Measurements from ENCODE around the gene PKD1L1. TPM values are rescaled to one million over a fixed set of nuclear protein-coding genes. Genes with fewer than 3 reads are reported as not detected.

The PKD1L1 gene
- total RNA-seq, 1 experiment from 2014 or later, result 0.02 TPM

DNA sequence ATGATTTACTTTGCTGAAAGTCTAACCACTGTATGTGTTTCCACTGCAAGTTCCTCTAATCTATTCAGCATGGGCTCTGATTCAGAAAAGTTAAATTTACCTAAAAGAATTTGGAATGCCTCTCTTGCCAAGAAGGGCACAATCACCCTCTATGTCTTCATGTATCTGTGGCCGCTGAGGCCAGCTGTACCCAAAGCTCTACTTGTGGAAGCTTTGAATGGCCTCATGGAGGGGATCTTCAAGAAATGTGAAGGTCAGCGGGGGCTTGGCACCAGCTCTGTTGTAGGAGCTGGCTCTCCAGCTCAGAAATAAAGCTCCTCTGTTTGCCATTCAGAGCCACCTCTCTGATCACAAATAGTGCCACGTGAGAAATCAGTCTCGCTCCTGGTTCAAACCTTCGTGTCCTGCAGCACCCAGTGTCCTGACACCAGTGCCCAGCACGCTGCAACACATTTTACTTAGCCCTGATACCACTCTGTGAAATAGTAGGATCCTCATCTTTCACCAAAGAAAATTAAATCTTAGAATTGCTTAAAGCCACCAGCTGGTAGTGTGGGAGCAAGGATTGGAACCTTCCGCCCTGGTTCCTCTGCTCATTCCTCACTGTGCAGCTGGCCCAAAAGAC lies 61.1 kb downstream of the PKD1L1 start:
- Histone ChIP-seq H3K27ac (no peak overlapping the region), H3K4me3 (no peak overlapping the region), H3K9me3 (replicated peaks) (no peaks in the 10 kb centered on the region), H3K36me3 (no peaks in the 10 kb centered on the region), H3K27me3 (no peaks in the 10 kb centered on the region), H3K4me1 (peaks cover 12% of the 10 kb centered on the region; the same call in 1 of the 2 replicates)
- no peak for DNase-seq

- Histone ChIP-seq H3K27me3 (no peaks in the 10 kb centered on the region), H3K36me3 (no peaks in the 10 kb centered on the region), H3K4me3 (no peak overlapping the region), H3K9me3 (replicated peaks) (no peaks in the 10 kb centered on the region), H3K27ac (no peak overlapping the region), H3K4me1 (peaks cover 12% of the 10 kb centered on the region; the same call in 1 of the 2 replicates)
- peak in 1 of 2 experiments; percentile 26 for DNase-seq
Observed at GRCh38 chr7:47885987-47886811, 62.1 kb downstream of the PKD1L1 start.

- Histone ChIP-seq H3K4me1 (peaks cover 12% of the 10 kb centered on the region; the same call in 1 of the 2 replicates), H3K27ac (no peak overlapping the region), H3K27me3 (no peaks in the 10 kb centered on the region), H3K9me3 (replicated peaks) (no peaks in the 10 kb centered on the region), H3K4me3 (no peak overlapping the region), H3K36me3 (no peaks in the 10 kb centered on the region)
- DNase-seq, result no peak
Observed at GRCh38 chr7:47885309-47885986, 62.8 kb downstream of the PKD1L1 start.

- peak in 1 of 2 experiments; percentile 47 for DNase-seq
- no peak overlapping the region for H3K4me3 ChIP-seq
- no peaks in the 10 kb centered on the region for H3K27me3 ChIP-seq
- H3K27ac ChIP-seq, result no peak overlapping the region
- H3K4me1 ChIP-seq, result peaks cover 12% of the 10 kb centered on the region; the same call in 1 of the 2 replicates
- no peaks in the 10 kb centered on the region for H3K9me3 ChIP-seq (replicated peaks)
- H3K36me3 ChIP-seq, result no peaks in the 10 kb centered on the region
Observed at GRCh38 chr7:47884675-47885074, 63.6 kb downstream of the PKD1L1 start.

- no peaks in the 10 kb centered on the region for H3K27me3 ChIP-seq
Observed at GRCh38 chr7:47882635-47883034, 65.6 kb downstream of the PKD1L1 start.

DNA sequence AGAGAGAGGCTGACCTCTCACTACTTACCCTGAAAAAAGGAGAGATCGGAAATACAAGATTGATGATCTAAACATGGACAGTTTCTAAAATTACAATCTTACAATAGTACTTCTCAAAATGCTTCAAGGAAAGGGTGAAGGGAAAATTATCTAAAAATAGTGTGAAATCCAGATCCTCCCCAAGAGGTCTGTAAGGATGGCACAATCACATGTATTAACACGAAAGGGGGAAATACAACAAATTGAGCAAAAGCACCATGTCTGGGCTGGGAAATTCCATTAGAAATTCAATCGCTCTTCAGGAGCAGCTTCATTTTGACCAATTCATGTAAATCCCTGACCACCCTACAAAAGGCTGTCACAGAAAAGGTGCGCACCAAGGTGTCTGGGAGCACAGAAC lies 67.0 kb downstream of the PKD1L1 start:
- Histone ChIP-seq H3K4me3 (no peak overlapping the region), H3K9me3 (replicated peaks) (no peaks in the 10 kb centered on the region), H3K4me1 (peaks cover 7% of the 10 kb centered on the region; the same call in 1 of the 2 replicates), H3K36me3 (no peaks in the 10 kb centered on the region), H3K27ac (no peak overlapping the region), H3K27me3 (no peaks in the 10 kb centered on the region)
- no peak for DNase-seq

More at GRCh38 chr7:47882635-47883034, 65.6 kb downstream of the PKD1L1 start:
- H3K4me3 ChIP-seq, result no peak overlapping the region
- no peaks in the 10 kb centered on the region for H3K36me3 ChIP-seq
- no peak overlapping the region for H3K27ac ChIP-seq
- H3K9me3 ChIP-seq (replicated peaks), result no peaks in the 10 kb centered on the region
- DNase-seq, result no peak
- peaks cover 7% of the 10 kb centered on the region; the same call in 1 of the 2 replicates for H3K4me1 ChIP-seq

GRCh38 chr7:47878662-47879061 lies 69.6 kb downstream of the PKD1L1 start:
- DNase-seq, result no peak
- H3K36me3 ChIP-seq, result no peaks in the 10 kb centered on the region
- H3K9me3 ChIP-seq (replicated peaks), result no peaks in the 10 kb centered on the region
- H3K27ac ChIP-seq, result no peak overlapping the region
- no peak overlapping the region for H3K4me3 ChIP-seq
- no peaks in the 10 kb centered on the region for H3K27me3 ChIP-seq
- no peaks in the 10 kb centered on the region for H3K4me1 ChIP-seq

DNA sequence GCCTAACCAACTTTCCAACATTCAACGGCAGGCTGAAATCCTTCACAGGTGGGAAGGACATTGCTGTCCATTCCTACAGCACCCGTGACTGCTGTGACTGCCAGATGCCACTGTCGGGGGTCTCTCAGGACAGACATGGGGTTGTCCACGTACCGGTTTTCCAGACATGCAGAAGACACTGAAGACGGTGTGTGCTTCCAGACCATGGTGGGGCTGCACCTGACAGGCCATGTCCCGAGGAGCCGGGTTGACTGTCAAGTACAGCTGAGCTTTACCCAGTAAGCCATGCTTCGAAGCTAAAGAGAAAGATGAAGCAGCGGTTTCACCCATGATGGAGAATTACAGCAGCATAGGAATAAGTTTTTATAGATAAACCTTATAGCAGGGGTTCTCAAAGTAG lies 70.9 kb downstream of the PKD1L1 start:
- Histone ChIP-seq H3K4me1 (no peaks in the 10 kb centered on the region), H3K27me3 (no peaks in the 10 kb centered on the region), H3K9me3 (replicated peaks) (no peaks in the 10 kb centered on the region), H3K36me3 (no peaks in the 10 kb centered on the region), H3K4me3 (no peak overlapping the region), H3K27ac (no peak overlapping the region)
- DNase-seq, result no peak

GRCh38 chr7:47875998-47876744 lies 72.1 kb downstream of the PKD1L1 start:
- no peaks in the 10 kb centered on the region for H3K4me1 ChIP-seq
- H3K36me3 ChIP-seq, result no peaks in the 10 kb centered on the region
- DNase-seq, result no peak
- no peaks in the 10 kb centered on the region for H3K9me3 ChIP-seq (replicated peaks)
- H3K27ac ChIP-seq, result no peak overlapping the region
- no peaks in the 10 kb centered on the region for H3K27me3 ChIP-seq
- H3K4me3 ChIP-seq, result no peak overlapping the region

DNA sequence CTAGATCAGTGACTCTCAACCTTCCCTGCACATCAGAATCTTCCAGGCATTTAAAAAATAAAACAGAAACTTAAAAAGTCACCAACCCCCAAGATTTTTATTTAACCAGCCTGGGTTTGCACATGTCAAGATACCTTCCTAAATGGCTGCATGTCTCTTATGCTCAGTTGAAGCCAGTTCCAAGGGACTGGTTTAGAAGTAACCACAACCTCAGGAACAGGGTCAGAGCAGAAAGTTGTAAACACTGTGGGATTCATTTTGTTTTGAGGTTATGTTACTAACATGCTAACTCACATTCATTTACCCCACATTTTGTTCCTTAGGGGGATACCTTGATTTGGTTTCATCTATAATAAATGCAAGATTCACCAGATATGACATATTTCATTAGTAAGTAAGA lies 72.9 kb downstream of the PKD1L1 start:
- Histone ChIP-seq H3K4me3 (no peak overlapping the region), H3K4me1 (no peaks in the 10 kb centered on the region), H3K27me3 (no peaks in the 10 kb centered on the region), H3K36me3 (no peaks in the 10 kb centered on the region), H3K9me3 (replicated peaks) (no peaks in the 10 kb centered on the region), H3K27ac (no peak overlapping the region)
- no peak for DNase-seq

GRCh38 chr7:47873762-47874161 lies 74.5 kb downstream of the PKD1L1 start:
- no peaks in the 10 kb centered on the region for H3K4me1 ChIP-seq
- no peaks in the 10 kb centered on the region for H3K27me3 ChIP-seq
- no peak for DNase-seq
- H3K4me3 ChIP-seq, result no peak overlapping the region
- H3K27ac ChIP-seq, result no peak overlapping the region
- H3K9me3 ChIP-seq (replicated peaks), result no peaks in the 10 kb centered on the region
- no peaks in the 10 kb centered on the region for H3K36me3 ChIP-seq

GRCh38 chr7:47867286-47867685 lies 81.0 kb downstream of the PKD1L1 start:
- no peak overlapping the region for H3K4me3 ChIP-seq
- H3K4me1 ChIP-seq, result no peaks in the 10 kb centered on the region
- no peaks in the 10 kb centered on the region for H3K9me3 ChIP-seq (replicated peaks)
- DNase-seq, result no peak
- H3K27ac ChIP-seq, result no peak overlapping the region
- H3K36me3 ChIP-seq, result no peaks in the 10 kb centered on the region
- H3K27me3 ChIP-seq, result no peaks in the 10 kb centered on the region

DNA sequence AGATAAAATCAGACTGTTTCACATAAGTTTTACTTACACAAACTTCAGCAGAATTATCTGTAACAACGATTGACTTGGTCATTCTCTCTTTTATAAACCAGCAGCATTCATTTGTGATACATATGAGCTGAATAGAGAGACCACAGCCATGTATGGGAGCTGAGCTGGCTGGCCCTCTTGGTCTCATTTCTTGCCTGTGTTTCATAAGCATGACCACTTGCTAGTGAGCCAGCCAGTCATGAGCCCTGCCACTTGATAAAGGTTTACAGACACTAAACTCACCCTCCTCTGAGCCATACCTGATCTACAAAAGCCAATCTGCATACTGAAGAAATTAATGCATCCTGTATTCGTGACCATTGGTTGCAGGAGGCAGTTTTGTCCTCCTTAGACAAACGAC lies 82.1 kb downstream of the PKD1L1 start:
- no peaks in the 10 kb centered on the region for H3K4me1 ChIP-seq
- H3K36me3 ChIP-seq, result no peaks in the 10 kb centered on the region
- H3K9me3 ChIP-seq (replicated peaks), result no peaks in the 10 kb centered on the region
- no peaks in the 10 kb centered on the region for H3K27me3 ChIP-seq
- DNase-seq, result no peak
- no peak overlapping the region for H3K4me3 ChIP-seq
- no peak overlapping the region for H3K27ac ChIP-seq

GRCh38 chr7:47852330-47853245 lies 95.7 kb downstream of the PKD1L1 start:
- no peak overlapping the region for H3K4me3 ChIP-seq
- no peaks in the 10 kb centered on the region for H3K4me1 ChIP-seq
- H3K27me3 ChIP-seq, result no peaks in the 10 kb centered on the region
- H3K36me3 ChIP-seq, result no peaks in the 10 kb centered on the region
- no peaks in the 10 kb centered on the region for H3K9me3 ChIP-seq (replicated peaks)
- no peak overlapping the region for H3K27ac ChIP-seq
- DNase-seq, result peak; percentile 36 to 54

Measured in SJCRH30 (cell line).